A673 (cell line): Measurements from ENCODE around the gene DRC7.

Experiments
- EZH2 ChIP-seq: fragments of 200-600 bp; sonication (generic); IDR thresholded peaks from 2 replicates; pipeline ENCODE4 v1.6.1; 2017; ENCODE audit warnings: borderline replicate concordance, low read depth, mild to moderate bottlenecking, mixed read lengths, antibody characterized with exemption, low read length; ENCODE audit not compliant: poor library complexity, severe bottlenecking
- TF ChIP-seq, protein P1 (sequence below): fragments of 300-800, 200-600 bp; sonication (generic); conservative IDR thresholded peaks from 2 replicates; pipeline ENCODE4 v1.5.1; 2017; ENCODE audit warnings: low read depth, mild to moderate bottlenecking, antibody characterized with exemption, low read length, moderate library complexity, mixed read lengths

DNA sequence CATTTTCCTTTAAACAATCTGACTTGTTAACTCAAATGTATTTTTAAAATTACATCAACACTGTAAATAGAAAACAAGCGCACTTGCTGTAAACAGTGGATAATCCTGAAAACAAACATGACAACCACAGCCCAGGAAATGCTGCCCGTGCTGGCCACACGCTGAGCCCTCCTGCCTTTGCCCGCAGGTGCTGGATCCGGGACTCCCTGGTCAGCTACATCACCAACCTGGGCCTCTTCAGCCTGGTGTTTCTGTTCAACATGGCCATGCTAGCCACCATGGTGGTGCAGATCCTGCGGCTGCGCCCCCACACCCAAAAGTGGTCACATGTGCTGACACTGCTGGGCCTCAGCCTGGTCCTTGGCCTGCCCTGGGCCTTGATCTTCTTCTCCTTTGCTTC is 33.1 kb upstream of the DRC7 start:
- TF ChIP-seq, protein P1, sequence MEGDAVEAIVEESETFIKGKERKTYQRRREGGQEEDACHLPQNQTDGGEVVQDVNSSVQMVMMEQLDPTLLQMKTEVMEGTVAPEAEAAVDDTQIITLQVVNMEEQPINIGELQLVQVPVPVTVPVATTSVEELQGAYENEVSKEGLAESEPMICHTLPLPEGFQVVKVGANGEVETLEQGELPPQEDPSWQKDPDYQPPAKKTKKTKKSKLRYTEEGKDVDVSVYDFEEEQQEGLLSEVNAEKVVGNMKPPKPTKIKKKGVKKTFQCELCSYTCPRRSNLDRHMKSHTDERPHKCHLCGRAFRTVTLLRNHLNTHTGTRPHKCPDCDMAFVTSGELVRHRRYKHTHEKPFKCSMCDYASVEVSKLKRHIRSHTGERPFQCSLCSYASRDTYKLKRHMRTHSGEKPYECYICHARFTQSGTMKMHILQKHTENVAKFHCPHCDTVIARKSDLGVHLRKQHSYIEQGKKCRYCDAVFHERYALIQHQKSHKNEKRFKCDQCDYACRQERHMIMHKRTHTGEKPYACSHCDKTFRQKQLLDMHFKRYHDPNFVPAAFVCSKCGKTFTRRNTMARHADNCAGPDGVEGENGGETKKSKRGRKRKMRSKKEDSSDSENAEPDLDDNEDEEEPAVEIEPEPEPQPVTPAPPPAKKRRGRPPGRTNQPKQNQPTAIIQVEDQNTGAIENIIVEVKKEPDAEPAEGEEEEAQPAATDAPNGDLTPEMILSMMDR, result no peak
- TF ChIP-seq EZH2, result no peak
